H9 (cell line): ENCODE data around the gene MTARC1. TPM values are rescaled to one million over a fixed set of nuclear protein-coding genes. Genes with fewer than 3 reads are reported as not detected.

Experiments used
- DNase-seq: peaks from one replicate; pipeline ENCODE4 v3.0.0-alpha.2; 2017
- H2AFZ ChIP-seq: one replicate; pipeline ENCODE4 v1.6.1; 2013; ENCODE audit warnings: mild to moderate bottlenecking, low read length, control low read depth, moderate library complexity
- H2AK5ac ChIP-seq: 2 replicates; pipeline ENCODE4 v1.6.1; 2013; ENCODE audit warnings: low read length, control low read depth, mixed read lengths; ENCODE audit not compliant: insufficient read length
- H2BK120ac ChIP-seq: one replicate; pipeline ENCODE4 v1.6.1; 2013; ENCODE audit warnings: low read depth, mild to moderate bottlenecking, low read length, control low read depth, inconsistent platforms; ENCODE audit not compliant: poor library complexity, severe bottlenecking
- H2BK12ac ChIP-seq: 2 replicates; pipeline ENCODE4 v1.6.1; 2013; ENCODE audit warnings: low read length, control low read depth, mixed read lengths, low read depth; ENCODE audit not compliant: insufficient read length
- H2BK15ac ChIP-seq: 2 replicates; pipeline ENCODE4 v1.6.1; 2013; ENCODE audit warnings: low read depth, low read length, control low read depth
- H2BK20ac ChIP-seq: one replicate; pipeline ENCODE4 v1.6.1; 2013; ENCODE audit warnings: low read depth, mild to moderate bottlenecking, low read length, control low read depth, inconsistent platforms; ENCODE audit not compliant: poor library complexity, severe bottlenecking
- H2BK5ac ChIP-seq: 2 replicates; pipeline ENCODE4 v1.6.1; 2013; ENCODE audit warnings: low read length, control low read depth, mixed read lengths; ENCODE audit not compliant: insufficient read length
- H3K14ac ChIP-seq: 2 replicates; pipeline ENCODE4 v1.6.1; 2013; ENCODE audit warnings: low read length, control low read depth; ENCODE audit not compliant: insufficient read depth
- H3K18ac ChIP-seq: 2 replicates; pipeline ENCODE4 v1.6.1; 2013; ENCODE audit warnings: low read depth, mild to moderate bottlenecking, mixed read lengths, low read length, control low read depth; ENCODE audit not compliant: insufficient read length
- H3K23ac ChIP-seq: 2 replicates; pipeline ENCODE4 v1.6.1; 2013; ENCODE audit warnings: low read length, control low read depth, mixed read lengths, low read depth; ENCODE audit not compliant: insufficient read length
- H3K23me2 ChIP-seq: 2 replicates; pipeline ENCODE4 v1.6.1; 2013; ENCODE audit warnings: low read depth, mild to moderate bottlenecking, mixed read lengths, low read length, control low read depth; ENCODE audit not compliant: insufficient read length, poor library complexity, severe bottlenecking
- H3K27ac ChIP-seq: 2 replicates; pipeline ENCODE4 v1.5.1; 2013; ENCODE audit warnings: low read length, control low read depth, mixed read lengths, low read depth; ENCODE audit not compliant: insufficient read length
- H3K27me3 ChIP-seq: 2 replicates; pipeline ENCODE4 v1.6.1; 2013; ENCODE audit warnings: low read length, control low read depth, inconsistent platforms; ENCODE audit not compliant: insufficient read depth
- H3K4ac ChIP-seq: 2 replicates; pipeline ENCODE4 v1.6.1; 2013; ENCODE audit warnings: low read depth, mild to moderate bottlenecking, control low read depth, inconsistent platforms, low read length, moderate library complexity
- H3K4me1 ChIP-seq: 2 replicates; pipeline ENCODE4 v1.6.1; 2013; ENCODE audit warnings: low read length, control low read depth, inconsistent platforms; ENCODE audit not compliant: insufficient read depth
- H3K4me2 ChIP-seq: 2 replicates; pipeline ENCODE4 v1.6.1; 2013; ENCODE audit warnings: low read length, control low read depth, mixed read lengths; ENCODE audit not compliant: insufficient read length, insufficient read depth
- H3K56ac ChIP-seq: 2 replicates; pipeline ENCODE4 v1.6.1; 2013; ENCODE audit warnings: low read depth, mild to moderate bottlenecking, mixed read lengths, low read length, control low read depth; ENCODE audit not compliant: insufficient read length
- H3K79me1 ChIP-seq: 2 replicates; pipeline ENCODE4 v1.6.1; 2013; ENCODE audit warnings: low read depth, mild to moderate bottlenecking, moderate library complexity, low read length, control low read depth, inconsistent platforms; ENCODE audit not compliant: insufficient read depth, poor library complexity, severe bottlenecking
- H3K79me2 ChIP-seq: 2 replicates; pipeline ENCODE4 v1.6.1; 2013; ENCODE audit warnings: low read length, control low read depth, inconsistent platforms; ENCODE audit not compliant: insufficient read depth
- H3K9ac ChIP-seq: 2 replicates; pipeline ENCODE4 v1.6.1; 2013; ENCODE audit warnings: low read length, control low read depth, mixed read lengths; ENCODE audit not compliant: insufficient read length; ENCODE audit errors: extremely low read depth
- H3K9me3 ChIP-seq: one replicate; pipeline ENCODE4 v1.6.1; 2013; ENCODE audit warnings: low read depth, low read length, inconsistent platforms; ENCODE audit not compliant: control insufficient read depth
- H3T11ph ChIP-seq: one replicate; pipeline ENCODE4 v1.6.1; 2013; ENCODE audit warnings: mild to moderate bottlenecking, low read length, control low read depth, inconsistent platforms
- H4K20me1 ChIP-seq: one replicate; pipeline ENCODE4 v1.6.1; 2013; ENCODE audit not compliant: control insufficient read depth, insufficient read length, insufficient read depth
- H4K5ac ChIP-seq: 2 replicates; pipeline ENCODE4 v1.6.1; 2013; ENCODE audit warnings: low read depth, mild to moderate bottlenecking, mixed read lengths, low read length, control low read depth; ENCODE audit not compliant: insufficient read length
- H4K8ac ChIP-seq: replicated peaks from 2 replicates; pipeline ENCODE4 v1.6.1; 2013; ENCODE audit warnings: low read length, control low read depth, mixed read lengths, low read depth; ENCODE audit not compliant: insufficient read length
- H4K91ac ChIP-seq: 2 replicates; pipeline ENCODE4 v1.6.1; 2013; ENCODE audit warnings: low read depth, mild to moderate bottlenecking, moderate library complexity, mixed read lengths, low read length, control low read depth; ENCODE audit not compliant: insufficient read length
- H3K27ac Mint-ChIP-seq, 3 experiments: 2 replicates in 2 of 3; 3 replicates in 1 of 3; pipeline ENCODE4 v1.8.0; 2020 to 2021; ENCODE audit warnings: mixed read lengths in 3 of 3, mild to moderate bottlenecking in 1 of 3, moderate library complexity in 1 of 3
- H3K27me3 Mint-ChIP-seq: 2 replicates; pipeline ENCODE4 v1.8.0; 2021; ENCODE audit warnings: low read depth, mild to moderate bottlenecking, moderate library complexity, mixed read lengths
- H3K36me3 Mint-ChIP-seq, 3 experiments: 2 replicates in 2 of 3; 3 replicates in 1 of 3; pipeline ENCODE4 v1.8.0; 2020 to 2021; ENCODE audit warnings: low read depth in 3 of 3, mixed read lengths in 3 of 3; ENCODE audit not compliant: insufficient read depth in 1 of 3
- H3K4me1 Mint-ChIP-seq, 2 experiments: 2 replicates each; pipeline ENCODE4 v1.8.0; 2020; ENCODE audit warnings: mixed read lengths in 2 of 2
- H3K4me3 Mint-ChIP-seq, 2 experiments: 2 replicates in 1 of 2; 3 replicates in 1 of 2; pipeline ENCODE4 v1.8.0; 2020 to 2021; ENCODE audit warnings: mild to moderate bottlenecking in 2 of 2, mixed read lengths in 2 of 2, moderate library complexity in 1 of 2
- H3K9me3 Mint-ChIP-seq, 2 experiments: 2 replicates in 1 of 2; 3 replicates in 1 of 2; pipeline ENCODE4 v1.8.0; 2020; ENCODE audit warnings: mild to moderate bottlenecking in 2 of 2, mixed read lengths in 2 of 2, moderate library complexity in 1 of 2
- WGBS: extraction: QIAGEN DNeasy Blood & Tissue Kit; methylation state at CpG from one replicate; pipeline ENCODE4 v1.1.7; 2013; ENCODE audit warnings: missing lambda C conversion rate, low lambda C conversion rate, mixed read lengths; ENCODE audit not compliant: insufficient read length; ENCODE audit errors: extremely low coverage; 5-methylcytosine and 5-hydroxymethylcytosine counted together
- total RNA-seq: library from RNA; stranded (reverse); gene quantifications from 2 replicates; pipeline ENCODE4 v1.2.1, GENCODE V29; 2021
- TF ChIP-seq, protein P1 (sequence below): fragments of 200-600 bp; sonication (generic); conservative IDR thresholded peaks from 3 replicates; pipeline ENCODE4 v1.8.0; 2021; ENCODE audit warnings: antibody characterized with exemption, mild to moderate bottlenecking

MTARC1 gene
- total RNA-seq, 1 experiment from 2014 or later: 33.7 TPM

DNA sequence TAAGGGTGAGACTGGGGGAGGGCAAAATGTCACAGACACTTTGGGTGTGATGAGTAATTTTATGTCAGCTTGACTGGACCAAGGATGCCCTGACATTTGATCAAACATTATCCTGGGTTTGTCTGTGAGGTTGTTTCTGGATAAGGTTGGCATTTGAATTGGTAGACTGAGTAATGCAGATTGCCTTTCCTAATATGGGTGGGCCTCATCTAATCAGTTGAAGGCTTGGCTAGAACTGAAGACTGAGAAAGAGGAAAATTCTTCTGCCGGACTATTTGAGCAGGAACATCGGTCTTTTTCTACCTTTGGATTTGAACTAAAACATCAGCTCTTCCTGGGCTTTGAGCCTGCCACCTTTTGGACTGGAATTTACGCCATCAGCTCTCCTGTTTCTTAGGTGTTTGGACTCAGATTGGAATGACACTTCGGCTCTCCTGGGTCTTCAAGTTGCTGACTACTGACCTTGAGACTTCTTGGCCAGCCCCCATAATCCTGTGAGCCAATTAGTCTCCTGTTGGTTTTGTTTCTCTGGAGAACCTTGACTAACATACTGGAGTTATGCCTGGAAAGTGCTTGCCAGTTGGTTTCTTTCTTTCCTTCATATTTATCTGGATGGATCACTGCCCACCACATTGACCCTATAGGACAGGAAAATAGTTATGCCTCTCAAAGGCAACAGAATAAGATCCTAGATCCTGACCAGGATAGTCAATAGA is 47.6 kb downstream of the MTARC1 start:
- H3K9ac ChIP-seq: no peak overlapping the region
- H3K4ac ChIP-seq: no peak overlapping the region
- Mint-ChIP-seq H3K27ac (no peak overlapping the region), H3K36me3 (no peaks in the 10 kb centered on the region), H3K27me3 (no peaks in the 10 kb centered on the region), H3K4me1 (no peaks in the 10 kb centered on the region), H3K9me3 (no peaks in the 10 kb centered on the region), H3K4me3 (no peak overlapping the region)
- no peak overlapping the region for H4K91ac ChIP-seq
- H3K9me3 ChIP-seq: no peaks in the 10 kb centered on the region
- H3K27me3 ChIP-seq: no peaks in the 10 kb centered on the region
- no CpG with 5 or more reads among the region's 4 CpGs for WGBS
- H3K18ac ChIP-seq: no peak overlapping the region
- no peak overlapping the region for H3K23ac ChIP-seq
- no peaks in the 10 kb centered on the region for H3K4me1 ChIP-seq
- no peak overlapping the region for H3K27ac ChIP-seq
- H3K79me1 ChIP-seq: no peaks in the 10 kb centered on the region
- H2BK120ac ChIP-seq: no peak overlapping the region
- no peak overlapping the region for H4K5ac ChIP-seq
- no peak overlapping the region for H3T11ph ChIP-seq
- no peak overlapping the region for H3K4me2 ChIP-seq
- H2BK5ac ChIP-seq: no peak overlapping the region
- H3K14ac ChIP-seq: no peak overlapping the region
- H3K79me2 ChIP-seq: no peaks in the 10 kb centered on the region
- no peak for DNase-seq
- TF ChIP-seq, protein P1, sequence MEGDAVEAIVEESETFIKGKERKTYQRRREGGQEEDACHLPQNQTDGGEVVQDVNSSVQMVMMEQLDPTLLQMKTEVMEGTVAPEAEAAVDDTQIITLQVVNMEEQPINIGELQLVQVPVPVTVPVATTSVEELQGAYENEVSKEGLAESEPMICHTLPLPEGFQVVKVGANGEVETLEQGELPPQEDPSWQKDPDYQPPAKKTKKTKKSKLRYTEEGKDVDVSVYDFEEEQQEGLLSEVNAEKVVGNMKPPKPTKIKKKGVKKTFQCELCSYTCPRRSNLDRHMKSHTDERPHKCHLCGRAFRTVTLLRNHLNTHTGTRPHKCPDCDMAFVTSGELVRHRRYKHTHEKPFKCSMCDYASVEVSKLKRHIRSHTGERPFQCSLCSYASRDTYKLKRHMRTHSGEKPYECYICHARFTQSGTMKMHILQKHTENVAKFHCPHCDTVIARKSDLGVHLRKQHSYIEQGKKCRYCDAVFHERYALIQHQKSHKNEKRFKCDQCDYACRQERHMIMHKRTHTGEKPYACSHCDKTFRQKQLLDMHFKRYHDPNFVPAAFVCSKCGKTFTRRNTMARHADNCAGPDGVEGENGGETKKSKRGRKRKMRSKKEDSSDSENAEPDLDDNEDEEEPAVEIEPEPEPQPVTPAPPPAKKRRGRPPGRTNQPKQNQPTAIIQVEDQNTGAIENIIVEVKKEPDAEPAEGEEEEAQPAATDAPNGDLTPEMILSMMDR: no peak
- H2BK20ac ChIP-seq: no peak overlapping the region
- H3K56ac ChIP-seq: no peak overlapping the region
- H2AFZ ChIP-seq: no peak overlapping the region
- H4K20me1 ChIP-seq: peaks cover 2% of the 10 kb centered on the region
- no peak overlapping the region for H2AK5ac ChIP-seq
- no peaks in the 10 kb centered on the region for H3K23me2 ChIP-seq
- no peak overlapping the region for H2BK15ac ChIP-seq
- H2BK12ac ChIP-seq: no peak overlapping the region
- H4K8ac ChIP-seq: no peak overlapping the region

Other genes with a start within 250 kb of the MTARC1 start
- 6.0 and 7.3 TPM in 2 replicates for gene C1orf115, start 96.5 kb upstream of the MTARC1 start, total RNA-seq
- gene MTARC2, start 38.6 kb upstream of the MTARC1 start, total RNA-seq: 4.2 and 7.7 TPM in 2 replicates
- 0.37 and 0.88 TPM in 2 replicates for gene HLX, start 92.5 kb downstream of the MTARC1 start, total RNA-seq